NT2/D1 (cell line): ENCODE data around the gene LYST.

Experiments used
- SUZ12 ChIP-seq: IDR thresholded peaks from 2 replicates; pipeline ENCODE4 v1.6.1; 2011; ENCODE audit not compliant: insufficient read length, insufficient read depth; ENCODE audit errors: extremely low read depth
- YY1 ChIP-seq: IDR thresholded peaks from 2 replicates; pipeline ENCODE4 v1.6.1; 2011; ENCODE audit not compliant: insufficient read length, insufficient read depth
- ZNF274 ChIP-seq: IDR thresholded peaks from 2 replicates; pipeline ENCODE4 v1.6.1; 2011; ENCODE audit warnings: mild to moderate bottlenecking, low read depth, low read length

DNA sequence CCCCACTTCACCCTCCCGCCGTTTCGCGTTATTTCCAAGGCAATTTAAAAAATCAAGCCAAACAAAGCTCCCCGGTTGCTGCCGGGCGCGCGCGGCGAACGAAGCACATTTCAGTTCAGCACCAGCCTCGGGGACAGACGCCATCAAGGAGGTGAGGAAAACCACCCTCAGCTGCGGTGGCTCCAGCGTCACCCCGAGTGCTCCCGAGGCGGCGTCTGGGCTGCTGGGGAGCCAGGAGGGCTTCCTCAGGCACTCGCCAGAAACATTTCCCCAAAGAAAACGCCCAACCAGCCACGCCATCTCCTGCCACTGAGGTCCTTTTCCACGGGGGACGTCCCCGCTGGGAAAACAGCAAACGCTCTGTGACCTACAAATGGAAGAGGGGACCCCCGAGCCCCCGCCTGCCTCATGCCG lies 217.7 kb downstream of the LYST start:
- TF ChIP-seq SUZ12 = no peak
- no peak for TF ChIP-seq ZNF274
- TF ChIP-seq YY1 = no peak
